AG04450 (cell line): ENCODE data around the gene CACNA2D3. TPM values are rescaled to one million over a fixed set of nuclear protein-coding genes. Genes with fewer than 3 reads are reported as not detected.

Source experiments
- CTCF ChIA-PET: fragments of 300-600, 350-600 bp; formaldehyde crosslinking; extraction: SDS; loops from one replicate; lab custom pipeline; 2022; ENCODE audit warnings: antibody characterized with exemption, inconsistent platforms; lab: Charles Lee
- POLR2A ChIA-PET: fragments of 350-600 bp; formaldehyde crosslinking; extraction: SDS; loops from one replicate; lab custom pipeline; 2021; ENCODE audit warnings: antibody characterized with exemption, inconsistent platforms; lab: Yijun Ruan, JAX
- DNase-seq: peaks from one replicate; pipeline ENCODE4 v3.0.0-alpha.2; 2011; ENCODE audit warnings: low read depth, low spot score
- H3K27ac ChIP-seq: one replicate; pipeline ENCODE4 v1.5.1; 2012; ENCODE audit warnings: low read depth, low read length, control low read depth
- H3K27me3 ChIP-seq: one replicate; pipeline ENCODE4 v1.6.0; 2012; ENCODE audit warnings: low read length; ENCODE audit not compliant: control insufficient read depth, insufficient read depth
- H3K4me3 ChIP-seq: 2 replicates; pipeline ENCODE4 v1.5.1; 2011; ENCODE audit warnings: mild to moderate bottlenecking, low read depth, low read length, control low read depth
- H3K9me3 ChIP-seq: 2 replicates; pipeline ENCODE4 v1.5.1; 2012; ENCODE audit warnings: low read length; ENCODE audit not compliant: control insufficient read depth, insufficient read depth
- polyA plus RNA-seq: library from polyadenylated mRNA; depleted of rRNA; stranded (reverse); fragments of >200 nt; gene quantifications from 2 replicates; pipeline ENCODE4 v1.2.3, GENCODE V29; 2011
- TF ChIP-seq, protein P1 (sequence below): IDR thresholded peaks from 2 replicates; pipeline ENCODE4 v1.5.1; 2011; ENCODE audit warnings: low read depth, low read length, control low read depth, inconsistent platforms

Gene CACNA2D3
- polyA plus RNA-seq, 1 experiment: 0.32 TPM

DNA sequence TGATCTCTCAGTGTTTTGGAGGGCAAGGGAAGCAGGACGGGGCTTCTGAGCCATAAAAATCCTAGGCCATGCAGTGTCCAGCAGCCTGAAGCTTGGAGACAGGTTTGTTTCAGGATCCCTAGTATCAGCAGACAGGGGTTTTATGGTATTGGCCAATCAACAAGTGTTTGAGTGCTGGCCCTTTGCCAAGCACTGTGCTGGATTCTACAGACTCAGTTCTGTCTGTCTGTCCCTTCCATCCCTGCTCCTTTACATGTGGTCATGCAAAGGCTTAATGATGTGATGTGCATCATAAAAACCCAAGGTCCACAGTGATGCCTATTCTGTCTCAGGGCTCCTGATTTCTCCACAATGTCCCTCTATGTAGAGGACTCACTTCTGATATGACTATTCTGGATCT, 621.4 kb downstream of the CACNA2D3 start:
- Histone ChIP-seq H3K27me3 (peaks cover 2% of the 10 kb centered on the region), H3K4me3 (no peak overlapping the region), H3K27ac (no peak overlapping the region), H3K9me3 (no peaks in the 10 kb centered on the region)
- TF ChIP-seq, protein P1, sequence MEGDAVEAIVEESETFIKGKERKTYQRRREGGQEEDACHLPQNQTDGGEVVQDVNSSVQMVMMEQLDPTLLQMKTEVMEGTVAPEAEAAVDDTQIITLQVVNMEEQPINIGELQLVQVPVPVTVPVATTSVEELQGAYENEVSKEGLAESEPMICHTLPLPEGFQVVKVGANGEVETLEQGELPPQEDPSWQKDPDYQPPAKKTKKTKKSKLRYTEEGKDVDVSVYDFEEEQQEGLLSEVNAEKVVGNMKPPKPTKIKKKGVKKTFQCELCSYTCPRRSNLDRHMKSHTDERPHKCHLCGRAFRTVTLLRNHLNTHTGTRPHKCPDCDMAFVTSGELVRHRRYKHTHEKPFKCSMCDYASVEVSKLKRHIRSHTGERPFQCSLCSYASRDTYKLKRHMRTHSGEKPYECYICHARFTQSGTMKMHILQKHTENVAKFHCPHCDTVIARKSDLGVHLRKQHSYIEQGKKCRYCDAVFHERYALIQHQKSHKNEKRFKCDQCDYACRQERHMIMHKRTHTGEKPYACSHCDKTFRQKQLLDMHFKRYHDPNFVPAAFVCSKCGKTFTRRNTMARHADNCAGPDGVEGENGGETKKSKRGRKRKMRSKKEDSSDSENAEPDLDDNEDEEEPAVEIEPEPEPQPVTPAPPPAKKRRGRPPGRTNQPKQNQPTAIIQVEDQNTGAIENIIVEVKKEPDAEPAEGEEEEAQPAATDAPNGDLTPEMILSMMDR: no peak
- DNase-seq: no peak
- ChIA-PET POLR2A (no interaction called here), CTCF (no interaction called here)

DNA sequence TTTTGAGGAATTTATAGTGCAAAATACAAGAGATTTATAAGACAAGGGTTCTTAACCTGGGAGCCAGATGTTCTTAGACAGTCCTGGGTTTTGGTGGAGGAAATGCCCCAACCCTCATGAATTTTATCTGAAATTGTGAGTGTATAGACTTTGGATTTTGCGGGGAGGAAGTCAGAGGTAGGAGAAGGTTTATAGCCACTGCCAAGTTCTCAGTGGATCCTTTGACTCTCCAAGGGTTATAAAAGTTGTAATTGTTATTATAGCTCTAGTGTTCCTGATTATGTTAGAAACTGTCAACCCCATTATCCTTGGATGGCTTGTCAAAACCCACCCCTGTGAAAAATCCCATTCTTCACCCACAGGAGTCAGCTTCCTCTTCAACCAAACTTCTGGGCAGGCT, 621.9 kb downstream of the CACNA2D3 start:
- ChIA-PET CTCF (no interaction called here), POLR2A (no interaction called here)
- Histone ChIP-seq H3K27ac (no peak overlapping the region), H3K27me3 (peaks cover 2% of the 10 kb centered on the region), H3K4me3 (no peak overlapping the region), H3K9me3 (no peaks in the 10 kb centered on the region)
- TF ChIP-seq, protein P1: no peak
- no peak for DNase-seq

DNA sequence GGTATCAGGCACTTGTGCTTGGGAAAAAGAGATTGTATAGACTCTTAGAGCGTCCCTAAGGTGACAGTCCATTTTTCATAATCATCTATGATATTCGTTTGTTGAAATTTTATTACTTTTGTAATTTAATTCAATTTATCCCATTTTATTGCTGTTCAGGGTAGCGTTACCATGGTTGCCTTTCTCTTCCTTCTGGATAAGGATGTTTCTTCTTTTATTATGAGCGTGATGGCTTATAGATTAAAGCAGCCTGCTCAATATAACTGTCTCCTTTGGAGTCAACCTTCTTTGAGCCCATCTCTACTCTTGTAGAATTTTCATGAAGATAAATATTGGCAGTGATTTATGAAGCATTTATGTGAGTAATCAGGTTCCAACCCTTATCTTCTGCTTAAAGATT, 623.5 kb downstream of the CACNA2D3 start:
- Histone ChIP-seq H3K27ac (no peak overlapping the region), H3K9me3 (no peaks in the 10 kb centered on the region), H3K4me3 (no peak overlapping the region), H3K27me3 (peaks cover 2% of the 10 kb centered on the region)
- ChIA-PET POLR2A (no interaction called here), CTCF (no interaction called here)
- TF ChIP-seq, protein P1: no peak
- DNase-seq: no peak

DNA sequence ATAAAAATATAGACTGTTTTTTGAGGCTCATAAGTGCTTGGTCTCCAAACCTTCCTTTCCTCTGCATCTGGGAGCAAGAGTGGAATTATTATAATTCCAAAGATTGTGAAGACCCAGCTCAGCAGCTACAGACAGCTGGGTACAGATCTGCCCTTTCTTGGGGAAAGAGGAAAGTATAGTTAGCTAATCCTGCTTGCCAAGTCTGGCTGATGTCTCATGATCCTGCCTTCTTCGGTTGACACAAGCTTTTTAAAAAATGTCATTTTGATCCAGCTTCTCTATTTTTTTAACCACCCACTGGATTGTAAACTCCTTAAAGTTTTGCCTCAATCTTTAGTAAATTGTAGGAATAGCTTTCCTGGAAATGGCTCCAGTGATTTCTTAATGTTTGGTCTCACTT, 624.4 kb downstream of the CACNA2D3 start:
- no peak for DNase-seq
- peaks cover 2% of the 10 kb centered on the region for H3K27me3 ChIP-seq
- H3K4me3 ChIP-seq: no peak overlapping the region
- ChIA-PET POLR2A (no interaction called here), CTCF (no interaction called here)
- H3K27ac ChIP-seq: no peak overlapping the region
- TF ChIP-seq, protein P1: no peak
- no peaks in the 10 kb centered on the region for H3K9me3 ChIP-seq

DNA sequence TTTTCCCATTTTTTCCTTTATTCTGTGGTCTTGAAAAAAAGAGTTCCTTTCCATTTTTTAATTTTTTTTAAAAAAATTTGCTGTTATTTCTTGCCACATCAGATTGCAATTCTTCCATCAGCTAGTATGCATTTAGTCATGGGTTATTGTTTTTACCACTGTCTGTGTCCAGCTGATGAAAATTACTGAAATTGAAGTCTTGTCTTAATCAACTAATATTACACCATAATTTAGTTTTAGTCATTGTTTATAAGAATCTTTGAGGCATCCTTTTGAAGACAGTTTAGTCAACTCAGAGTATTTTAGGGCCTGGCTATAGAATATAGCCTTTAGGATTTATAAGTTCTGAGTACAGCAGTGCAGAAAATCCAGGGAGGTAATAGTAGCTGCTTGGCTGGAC, 633.4 kb downstream of the CACNA2D3 start:
- ChIA-PET CTCF (interaction anchor here (0.9 kb wide), 1 partner anchor 1041 kb away, joined by 3 read pairs; no protein-coding TSS in a partner anchor), POLR2A (interaction anchor here (1.1 kb wide), 1 partner anchor 26 kb away, joined by 3 read pairs; no protein-coding TSS in a partner anchor)
- Histone ChIP-seq H3K27me3 (no peaks in the 10 kb centered on the region), H3K27ac (peak overlapping the region; percentile 73), H3K9me3 (peaks cover 2% of the 10 kb centered on the region; the same call in 1 of the 2 replicates), H3K4me3 (no peak overlapping the region)
- no peak for DNase-seq
- TF ChIP-seq, protein P1: no peak
